HepG2 (cell line): ENCODE data around the gene AFDN. TPM values are rescaled to one million over a fixed set of nuclear protein-coding genes. Genes with fewer than 3 reads are reported as not detected.

Experiments
- ATF1 ChIP-seq: IDR thresholded peaks from 2 replicates; pipeline ENCODE4 v1.6.1; 2016; ENCODE audit warnings: mild to moderate bottlenecking, control low read depth
- CENPT ChIP-seq: sonication (generic); formaldehyde crosslinking; IDR thresholded peaks from 2 replicates; pipeline ENCODE4 v1.8.0; 2022; ENCODE audit warnings: low read depth, mild to moderate bottlenecking, moderate library complexity, missing genetic modification reagents
- CHCHD3 ChIP-seq: sonication (generic); formaldehyde crosslinking; IDR thresholded peaks from 2 replicates; pipeline ENCODE4 v1.8.0; 2022; ENCODE audit warnings: mild to moderate bottlenecking, missing genetic modification reagents, moderate library complexity
- ELF1 ChIP-seq: sonication (generic); formaldehyde crosslinking; IDR thresholded peaks from 2 replicates; pipeline ENCODE4 v1.4.0; 2020; ENCODE audit warnings: missing genetic modification reagents
- FOXK1 ChIP-seq: sonication (generic); formaldehyde crosslinking; IDR thresholded peaks from 2 replicates; pipeline ENCODE4 v1.4.0; 2020; ENCODE audit warnings: low read depth, missing genetic modification reagents, borderline replicate concordance
- HOXA9 ChIP-seq: sonication (generic); formaldehyde crosslinking; IDR thresholded peaks from 2 replicates; pipeline ENCODE4 v1.8.1; 2022; ENCODE audit warnings: missing genetic modification reagents, mild to moderate bottlenecking, moderate library complexity, borderline replicate concordance
- NFRKB ChIP-seq: fragments of 450-650 bp; IDR thresholded peaks from 2 replicates; pipeline ENCODE4 v1.6.1; 2017
- PHF20 ChIP-seq: sonication (generic); formaldehyde crosslinking; IDR thresholded peaks from 2 replicates; pipeline ENCODE4 v1.5.0; 2020; ENCODE audit warnings: mild to moderate bottlenecking, missing genetic modification reagents
- PHF8 ChIP-seq: sonication (generic); formaldehyde crosslinking; IDR thresholded peaks from 2 replicates; pipeline ENCODE4 v1.5.0; 2020; ENCODE audit warnings: missing genetic modification reagents
- RBAK ChIP-seq: sonication (generic); formaldehyde crosslinking; IDR thresholded peaks from 2 replicates; pipeline ENCODE4 v1.5.1; 2020; ENCODE audit warnings: mild to moderate bottlenecking, missing genetic modification reagents
- SIN3B ChIP-seq: fragments of 150-350 bp; IDR thresholded peaks from 2 replicates; pipeline ENCODE4 v1.6.1; 2014; ENCODE audit warnings: low read length
- SP1 ChIP-seq, 2 experiments: fragments of 450-650 bp in 1 of 2; sonication (generic) in 1 of 2; formaldehyde crosslinking in 1 of 2; IDR thresholded peaks; 2 replicates each; pipeline versions ENCODE4 v1.4.0 to v1.6.1; 2016 to 2020; ENCODE audit warnings: missing genetic modification reagents in 1 of 2
- SRSF4 ChIP-seq: fragments of 200-400 bp; formaldehyde crosslinking; IDR thresholded peaks from one replicate; pipeline ENCODE4 v1.6.1; 2018; ENCODE audit warnings: mild to moderate bottlenecking, low read depth, low read length, moderate library complexity; ENCODE audit not compliant: poor library complexity, severe bottlenecking
- ZBTB38 ChIP-seq: sonication (generic); formaldehyde crosslinking; IDR thresholded peaks from 2 replicates; pipeline ENCODE4 v1.5.1; 2020; ENCODE audit warnings: mild to moderate bottlenecking, missing genetic modification reagents
- ZBTB42 ChIP-seq: sonication (generic); formaldehyde crosslinking; IDR thresholded peaks from 2 replicates; pipeline ENCODE4 v1.5.0; 2020; ENCODE audit warnings: mild to moderate bottlenecking, missing genetic modification reagents
- ZNF337 ChIP-seq: sonication (generic); formaldehyde crosslinking; IDR thresholded peaks from 2 replicates; pipeline ENCODE4 v1.5.1; 2020; ENCODE audit warnings: missing genetic modification reagents, low read depth, mild to moderate bottlenecking, borderline replicate concordance
- ZNF549 ChIP-seq: sonication (generic); formaldehyde crosslinking; IDR thresholded peaks from 2 replicates; pipeline ENCODE4 v1.5.0; 2020; ENCODE audit warnings: missing genetic modification reagents
- ZNF782 ChIP-seq: sonication (generic); formaldehyde crosslinking; IDR thresholded peaks from 2 replicates; pipeline ENCODE4 v1.4.0; 2020; ENCODE audit warnings: missing genetic modification reagents, mild to moderate bottlenecking, borderline replicate concordance
- ZNF788 ChIP-seq: sonication (generic); formaldehyde crosslinking; IDR thresholded peaks from 2 replicates; pipeline ENCODE4 v1.5.0; 2020; ENCODE audit warnings: mild to moderate bottlenecking, missing genetic modification reagents, borderline replicate concordance
- ZNF879 ChIP-seq: sonication (generic); formaldehyde crosslinking; IDR thresholded peaks from 2 replicates; pipeline ENCODE4 v1.8.1; 2023; ENCODE audit warnings: missing genetic modification reagents
- ZSCAN20 ChIP-seq: sonication (generic); formaldehyde crosslinking; IDR thresholded peaks from 2 replicates; pipeline ENCODE4 v1.4.0; 2020; ENCODE audit warnings: missing genetic modification reagents, mild to moderate bottlenecking, borderline replicate concordance
- polyA plus RNA-seq, 8 experiments: library from polyadenylated mRNA; depleted of rRNA in 3 of 8; stranded (reverse) in 7 of 8; unstranded in 1 of 8; fragments of >200 nt; fragmentation: Illumina TruSeq in 4 of 8; extraction: Trizol in 4 of 8; gene quantifications; 2 replicates each; pipeline versions ENCODE4 v1.2.1 to v1.2.3, GENCODE V29; 2011 to 2016; ENCODE audit warnings: low read depth in 4 of 8, missing spikeins in 1 of 8, mixed read lengths in 1 of 8; ENCODE audit not compliant: insufficient read depth in 1 of 8
- total RNA-seq, 5 experiments: library from RNA; depleted of rRNA; stranded (reverse); fragments of >200 nt; fragmentation: Illumina TruSeq; extraction: Trizol; gene quantifications; 2 replicates each; pipeline ENCODE4 v1.2.3, GENCODE V29; 2016; ENCODE audit warnings: low read depth in 1 of 5
- TF ChIP-seq, protein P1 (sequence below): sonication (generic); formaldehyde crosslinking; IDR thresholded peaks from 2 replicates; pipeline ENCODE4 v1.4.0; 2020; ENCODE audit warnings: mild to moderate bottlenecking, missing genetic modification reagents
- TF ChIP-seq, protein P2 (sequence below): sonication (generic); formaldehyde crosslinking; IDR thresholded peaks from 2 replicates; pipeline ENCODE4 v1.4.0; 2020; ENCODE audit warnings: missing genetic modification reagents, mild to moderate bottlenecking, borderline replicate concordance
- TF ChIP-seq, protein P3 (sequence below): sonication (generic); formaldehyde crosslinking; IDR thresholded peaks from 2 replicates; pipeline ENCODE4 v1.4.0; 2020; ENCODE audit warnings: missing genetic modification reagents
- TF ChIP-seq, protein P4 (sequence below): sonication (generic); formaldehyde crosslinking; IDR thresholded peaks from 2 replicates; pipeline ENCODE4 v1.4.0; 2020; ENCODE audit warnings: missing genetic modification reagents, borderline replicate concordance

Gene AFDN
- total and polyA plus RNA-seq, 2 of the 13 experiments (the other 11 are each of a cell fraction or from before 2014, with no cell fraction given): 136 to 151 TPM

DNA sequence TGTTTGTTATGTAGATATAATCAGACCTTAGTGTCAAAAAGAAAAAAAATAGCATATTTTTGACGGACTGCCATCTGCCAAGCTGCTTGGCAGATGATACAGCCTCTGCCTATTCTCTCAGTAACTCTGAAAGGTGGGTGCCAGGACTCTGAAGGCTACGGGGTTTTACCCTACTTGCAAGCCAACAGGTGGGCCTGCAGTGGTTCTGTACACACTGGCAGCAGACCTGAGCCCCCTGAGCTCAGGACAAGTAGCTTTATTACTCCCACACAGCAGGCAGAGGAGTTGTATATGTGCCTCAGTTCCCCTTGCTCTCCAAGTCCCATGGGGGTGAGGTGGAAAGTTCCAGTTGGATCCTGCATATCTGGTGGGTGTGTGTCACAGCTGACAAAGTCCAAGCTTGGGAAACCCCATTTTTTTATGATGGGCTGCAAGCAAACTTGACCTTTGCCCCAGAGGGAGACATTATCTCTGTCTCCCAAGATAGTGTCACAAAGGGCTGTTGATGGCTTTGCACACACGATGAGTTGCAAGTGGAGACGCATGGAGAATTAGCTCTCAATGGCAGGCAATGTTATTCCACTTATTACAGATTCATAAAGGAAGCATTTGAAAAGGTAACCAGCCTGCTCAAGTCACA, 20.5 kb upstream of the AFDN start (continued):
- TF ChIP-seq ZBTB38 (CRISPR knock-in tag) (peak; percentile 75), RBAK (CRISPR knock-in tag) (no peak), ZNF782 (CRISPR knock-in tag) (0 out of 2 replicates have a peak, but pooled peaks have one; percentile 50), ZNF879 (CRISPR knock-in tag) (0 out of 2 replicates have a peak, but pooled peaks have one; percentile 39), SIN3B (no peak), CENPT (CRISPR knock-in tag) (no peak), ZNF549 (no peak), FOXK1 (CRISPR knock-in tag) (peak; percentile 71; the same call in 1 of the 2 replicates), NFRKB (no peak), HOXA9 (CRISPR knock-in tag) (no peak), ZSCAN20 (no peak), SP1 (IDR thresholded peaks at IDR 0.05) (no peak), SP1 (CRISPR knock-in tag; IDR thresholded peaks at IDR 0.05) (no peak), ATF1 (CRISPR knock-in tag) (peak; percentile 63), ZNF788 (CRISPR knock-in tag) (peak; percentile 89), PHF20 (CRISPR knock-in tag) (no peak), ZBTB42 (CRISPR knock-in tag) (no peak), ELF1 (CRISPR knock-in tag) (0 out of 2 replicates have a peak, but pooled peaks have one; percentile 18), SRSF4 (no peak), ZNF337 (CRISPR knock-in tag) (no peak), PHF8 (no peak), CHCHD3 (no peak)
- TF ChIP-seq, protein P1, sequence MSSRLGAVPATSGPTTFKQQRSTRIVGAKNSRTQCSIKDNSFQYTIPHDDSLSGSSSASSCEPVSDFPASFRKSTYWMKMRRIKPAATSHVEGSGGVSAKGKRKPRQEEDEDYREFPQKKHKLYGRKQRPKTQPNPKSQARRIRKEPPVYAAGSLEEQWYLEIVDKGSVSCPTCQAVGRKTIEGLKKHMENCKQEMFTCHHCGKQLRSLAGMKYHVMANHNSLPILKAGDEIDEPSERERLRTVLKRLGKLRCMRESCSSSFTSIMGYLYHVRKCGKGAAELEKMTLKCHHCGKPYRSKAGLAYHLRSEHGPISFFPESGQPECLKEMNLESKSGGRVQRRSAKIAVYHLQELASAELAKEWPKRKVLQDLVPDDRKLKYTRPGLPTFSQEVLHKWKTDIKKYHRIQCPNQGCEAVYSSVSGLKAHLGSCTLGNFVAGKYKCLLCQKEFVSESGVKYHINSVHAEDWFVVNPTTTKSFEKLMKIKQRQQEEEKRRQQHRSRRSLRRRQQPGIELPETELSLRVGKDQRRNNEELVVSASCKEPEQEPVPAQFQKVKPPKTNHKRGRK: no peak
- TF ChIP-seq, protein P2, sequence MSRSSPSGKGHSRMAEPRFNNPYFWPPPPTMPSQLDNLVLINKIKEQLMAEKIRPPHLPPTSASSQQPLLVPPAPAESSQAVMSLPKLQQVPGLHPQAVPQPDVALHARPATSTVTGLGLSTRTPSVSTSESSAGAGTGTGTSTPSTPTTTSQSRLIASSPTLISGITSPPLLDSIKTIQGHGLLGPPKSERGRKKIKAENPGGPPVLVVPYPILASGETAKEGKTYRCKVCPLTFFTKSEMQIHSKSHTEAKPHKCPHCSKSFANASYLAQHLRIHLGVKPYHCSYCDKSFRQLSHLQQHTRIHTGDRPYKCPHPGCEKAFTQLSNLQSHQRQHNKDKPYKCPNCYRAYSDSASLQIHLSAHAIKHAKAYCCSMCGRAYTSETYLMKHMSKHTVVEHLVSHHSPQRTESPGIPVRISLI (CRISPR knock-in tag): peak; percentile 98
- TF ChIP-seq, protein P3, sequence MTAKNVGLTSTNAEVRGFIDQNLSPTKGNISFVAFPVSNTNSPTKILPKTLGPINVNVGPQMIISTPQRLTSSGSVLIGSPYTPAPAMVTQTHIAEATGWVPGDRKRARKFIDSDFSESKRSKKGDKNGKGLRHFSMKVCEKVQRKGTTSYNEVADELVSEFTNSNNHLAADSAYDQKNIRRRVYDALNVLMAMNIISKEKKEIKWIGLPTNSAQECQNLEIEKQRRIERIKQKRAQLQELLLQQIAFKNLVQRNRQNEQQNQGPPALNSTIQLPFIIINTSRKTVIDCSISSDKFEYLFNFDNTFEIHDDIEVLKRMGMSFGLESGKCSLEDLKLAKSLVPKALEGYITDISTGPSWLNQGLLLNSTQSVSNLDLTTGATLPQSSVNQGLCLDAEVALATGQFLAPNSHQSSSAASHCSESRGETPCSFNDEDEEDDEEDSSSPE (CRISPR knock-in tag): peak; percentile 69
- TF ChIP-seq, protein P4, sequence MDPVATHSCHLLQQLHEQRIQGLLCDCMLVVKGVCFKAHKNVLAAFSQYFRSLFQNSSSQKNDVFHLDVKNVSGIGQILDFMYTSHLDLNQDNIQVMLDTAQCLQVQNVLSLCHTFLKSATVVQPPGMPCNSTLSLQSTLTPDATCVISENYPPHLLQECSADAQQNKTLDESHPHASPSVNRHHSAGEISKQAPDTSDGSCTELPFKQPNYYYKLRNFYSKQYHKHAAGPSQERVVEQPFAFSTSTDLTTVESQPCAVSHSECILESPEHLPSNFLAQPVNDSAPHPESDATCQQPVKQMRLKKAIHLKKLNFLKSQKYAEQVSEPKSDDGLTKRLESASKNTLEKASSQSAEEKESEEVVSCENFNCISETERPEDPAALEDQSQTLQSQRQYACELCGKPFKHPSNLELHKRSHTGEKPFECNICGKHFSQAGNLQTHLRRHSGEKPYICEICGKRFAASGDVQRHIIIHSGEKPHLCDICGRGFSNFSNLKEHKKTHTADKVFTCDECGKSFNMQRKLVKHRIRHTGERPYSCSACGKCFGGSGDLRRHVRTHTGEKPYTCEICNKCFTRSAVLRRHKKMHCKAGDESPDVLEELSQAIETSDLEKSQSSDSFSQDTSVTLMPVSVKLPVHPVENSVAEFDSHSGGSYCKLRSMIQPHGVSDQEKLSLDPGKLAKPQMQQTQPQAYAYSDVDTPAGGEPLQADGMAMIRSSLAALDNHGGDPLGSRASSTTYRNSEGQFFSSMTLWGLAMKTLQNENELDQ (CRISPR knock-in tag): no peak
